ENCODE measurements around the gene ARHGEF4.

DNA sequence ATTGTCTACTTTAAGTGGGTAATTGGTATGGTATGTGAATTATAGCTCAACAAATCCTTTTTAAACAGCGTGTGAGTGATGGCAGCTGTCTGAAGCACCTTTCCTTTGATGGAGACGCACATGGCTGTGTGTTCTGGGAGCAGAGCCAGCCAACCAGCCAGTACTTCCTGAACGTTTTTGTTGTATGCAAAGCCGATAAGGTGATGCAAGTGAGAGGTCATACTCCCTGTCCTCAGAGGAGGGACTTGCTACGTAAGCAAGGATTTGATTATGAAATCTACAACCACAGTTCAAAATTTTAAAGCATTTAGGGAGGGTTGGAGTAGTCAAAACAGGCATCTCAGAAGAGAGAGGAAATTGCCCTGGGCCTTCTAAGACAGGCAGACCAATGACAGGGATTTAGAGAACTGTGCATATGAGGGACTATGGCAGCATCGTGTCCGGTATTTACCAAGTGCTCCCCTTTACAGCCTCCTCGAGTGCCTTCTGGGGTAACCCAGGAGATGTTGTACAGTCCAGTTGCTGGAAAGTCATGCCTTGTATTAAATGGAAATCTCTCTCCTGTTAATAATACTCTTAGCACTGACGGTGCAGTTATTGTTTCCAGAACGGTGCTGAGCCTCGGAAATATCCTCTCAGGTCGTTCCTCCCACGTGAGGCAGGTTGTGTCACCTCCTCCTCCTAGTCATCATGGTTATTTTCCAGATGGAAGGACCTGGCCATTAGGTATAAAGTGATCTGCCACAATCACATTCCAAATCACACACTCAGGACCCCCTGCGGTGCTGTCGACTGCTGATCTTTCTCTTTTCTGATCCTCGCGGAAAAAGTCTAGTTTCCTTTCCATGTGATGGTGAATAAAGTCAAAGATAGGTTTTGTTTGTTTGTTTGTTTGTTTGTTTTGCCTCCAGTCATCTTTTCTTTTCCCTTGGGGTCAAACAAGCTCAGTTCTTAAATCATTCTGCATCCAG, 28.4 kb downstream of the ARHGEF4 start:
- TF ChIP-seq EZH2 (IDR thresholded peaks at IDR 0.05) (no peak), POLR2AphosphoS5 (IDR thresholded peaks at IDR 0.05; ENCODE audit: borderline replicate concordance, low read depth, low read length) (no peak)

Measured in SK-N-MC (cell line).